HEK293 (cell line): Measurements from ENCODE around the gene PCBP2.

Experiments used
- KLF9 ChIP-seq: fragments of 450-650 bp; formaldehyde crosslinking; IDR thresholded peaks from 2 replicates; pipeline ENCODE4 v1.5.1; 2016; ENCODE audit warnings: missing biosample characterization, missing genetic modification characterization, low read depth
- TCF7L2 ChIP-seq: IDR thresholded peaks from 2 replicates; pipeline ENCODE4 v1.6.1; 2011; ENCODE audit warnings: low read depth, mild to moderate bottlenecking, inconsistent platforms, low read length, moderate library complexity, borderline replicate concordance
- YY1 ChIP-seq: fragments of 450-650 bp; formaldehyde crosslinking; IDR thresholded peaks from 2 replicates; pipeline ENCODE4 v1.5.1; 2018; ENCODE audit warnings: missing biosample characterization, missing genetic modification characterization
- ZBTB21 ChIP-seq: fragments of 450-650 bp; formaldehyde crosslinking; IDR thresholded peaks from 2 replicates; pipeline ENCODE4 v1.5.1; 2017; ENCODE audit warnings: missing biosample characterization, missing genetic modification characterization
- ZNF19 ChIP-seq: fragments of 450-650 bp; formaldehyde crosslinking; IDR thresholded peaks from 2 replicates; pipeline ENCODE4; 2016; ENCODE audit warnings: missing biosample characterization, missing genetic modification characterization, low read depth
- ZNF24 ChIP-seq: fragments of 450-650 bp; formaldehyde crosslinking; IDR thresholded peaks from 2 replicates; pipeline ENCODE4 v1.5.1; 2016; ENCODE audit warnings: missing biosample characterization, missing genetic modification characterization
- TF ChIP-seq, protein P1 (sequence below): sonication (generic); formaldehyde crosslinking; IDR thresholded peaks from 2 replicates; pipeline ENCODE4 v1.8.1; 2022; ENCODE audit warnings: mild to moderate bottlenecking, moderate library complexity, missing genetic modification reagents
- TF ChIP-seq, protein P2 (sequence below): fragments of 450-650 bp; formaldehyde crosslinking; IDR thresholded peaks from 2 replicates; pipeline ENCODE4 v1.5.1; 2016; ENCODE audit warnings: missing biosample characterization, missing genetic modification characterization

DNA sequence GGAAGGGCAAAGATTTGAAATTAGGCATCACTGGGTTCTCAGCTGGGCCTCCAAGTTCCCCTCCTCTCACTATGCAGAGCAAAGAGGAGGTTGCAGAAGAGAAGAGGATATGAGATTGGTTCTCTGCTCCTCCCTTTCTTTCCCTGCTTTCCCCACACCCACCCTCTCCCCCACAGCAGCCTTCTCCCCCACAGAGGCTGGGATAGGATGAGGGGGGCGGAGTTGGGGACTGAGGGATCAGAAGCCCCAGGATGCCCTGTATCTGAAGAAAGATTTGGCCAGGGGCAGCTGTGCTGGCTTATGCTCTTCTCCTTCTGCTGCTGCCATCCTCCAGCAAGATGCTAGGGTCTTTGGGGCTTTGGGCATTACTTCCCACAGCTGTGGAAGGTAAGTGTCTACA lies 28.3 kb upstream of the PCBP2 start, which contains the start of gene AMHR2:
- TF ChIP-seq, protein P1, sequence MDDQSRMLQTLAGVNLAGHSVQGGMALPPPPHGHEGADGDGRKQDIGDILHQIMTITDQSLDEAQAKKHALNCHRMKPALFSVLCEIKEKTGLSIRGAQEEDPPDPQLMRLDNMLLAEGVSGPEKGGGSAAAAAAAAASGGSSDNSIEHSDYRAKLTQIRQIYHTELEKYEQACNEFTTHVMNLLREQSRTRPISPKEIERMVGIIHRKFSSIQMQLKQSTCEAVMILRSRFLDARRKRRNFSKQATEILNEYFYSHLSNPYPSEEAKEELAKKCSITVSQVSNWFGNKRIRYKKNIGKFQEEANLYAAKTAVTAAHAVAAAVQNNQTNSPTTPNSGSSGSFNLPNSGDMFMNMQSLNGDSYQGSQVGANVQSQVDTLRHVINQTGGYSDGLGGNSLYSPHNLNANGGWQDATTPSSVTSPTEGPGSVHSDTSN: no peak
- TF ChIP-seq, protein P2, sequence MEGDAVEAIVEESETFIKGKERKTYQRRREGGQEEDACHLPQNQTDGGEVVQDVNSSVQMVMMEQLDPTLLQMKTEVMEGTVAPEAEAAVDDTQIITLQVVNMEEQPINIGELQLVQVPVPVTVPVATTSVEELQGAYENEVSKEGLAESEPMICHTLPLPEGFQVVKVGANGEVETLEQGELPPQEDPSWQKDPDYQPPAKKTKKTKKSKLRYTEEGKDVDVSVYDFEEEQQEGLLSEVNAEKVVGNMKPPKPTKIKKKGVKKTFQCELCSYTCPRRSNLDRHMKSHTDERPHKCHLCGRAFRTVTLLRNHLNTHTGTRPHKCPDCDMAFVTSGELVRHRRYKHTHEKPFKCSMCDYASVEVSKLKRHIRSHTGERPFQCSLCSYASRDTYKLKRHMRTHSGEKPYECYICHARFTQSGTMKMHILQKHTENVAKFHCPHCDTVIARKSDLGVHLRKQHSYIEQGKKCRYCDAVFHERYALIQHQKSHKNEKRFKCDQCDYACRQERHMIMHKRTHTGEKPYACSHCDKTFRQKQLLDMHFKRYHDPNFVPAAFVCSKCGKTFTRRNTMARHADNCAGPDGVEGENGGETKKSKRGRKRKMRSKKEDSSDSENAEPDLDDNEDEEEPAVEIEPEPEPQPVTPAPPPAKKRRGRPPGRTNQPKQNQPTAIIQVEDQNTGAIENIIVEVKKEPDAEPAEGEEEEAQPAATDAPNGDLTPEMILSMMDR: no peak
- TF ChIP-seq KLF9 (tag by site-specific recombination) (no peak), ZNF19 (tag by site-specific recombination) (no peak), ZNF24 (tag by site-specific recombination) (no peak), YY1 (tag by site-specific recombination) (no peak), ZBTB21 (no peak), TCF7L2 (no peak)
